Mesenchymal stem cell (in vitro differentiated cells and primary cell): ENCODE data around the gene RNF123.

Source experiments
- DNase-seq: peaks from one replicate; pipeline ENCODE4 v3.0.0-alpha.2; 2013
- H2AFZ ChIP-seq: one replicate; pipeline ENCODE4 v1.6.1; 2013; ENCODE audit warnings: low read depth, mild to moderate bottlenecking, control low read depth, inconsistent platforms, low read length, moderate library complexity
- H2AK5ac ChIP-seq: 2 replicates; pipeline ENCODE4 v1.6.1; 2013; ENCODE audit warnings: low read length, moderate library complexity, mild to moderate bottlenecking, inconsistent platforms; ENCODE audit not compliant: severe bottlenecking
- H2BK120ac ChIP-seq: one replicate; pipeline ENCODE4 v1.6.1; 2013; ENCODE audit warnings: low read depth, mild to moderate bottlenecking, inconsistent platforms, low read length, moderate library complexity
- H2BK12ac ChIP-seq, 2 experiments: one replicate each; pipeline ENCODE4 v1.6.1; 2013; ENCODE audit warnings: inconsistent platforms in 2 of 2, low read length in 2 of 2, mild to moderate bottlenecking in 2 of 2, moderate library complexity in 2 of 2, control low read depth in 1 of 2
- H2BK15ac ChIP-seq: one replicate; pipeline ENCODE4 v1.6.1; 2013; ENCODE audit warnings: mild to moderate bottlenecking, low read depth, inconsistent platforms; ENCODE audit not compliant: poor library complexity, severe bottlenecking
- H2BK5ac ChIP-seq: 2 replicates; pipeline ENCODE4 v1.6.1; 2013; ENCODE audit warnings: low read depth, mild to moderate bottlenecking, low read length, control low read depth, inconsistent platforms; ENCODE audit not compliant: poor library complexity, severe bottlenecking
- H3K14ac ChIP-seq, 2 experiments: one replicate each; pipeline ENCODE4 v1.6.1; 2013; ENCODE audit warnings: inconsistent platforms in 2 of 2, low read length in 2 of 2, control low read depth in 1 of 2, mild to moderate bottlenecking in 1 of 2, moderate library complexity in 1 of 2
- H3K18ac ChIP-seq, 2 experiments: one replicate each; pipeline ENCODE4 v1.6.1; 2013; ENCODE audit warnings: inconsistent platforms in 2 of 2, low read length in 2 of 2, control low read depth in 1 of 2, low read depth in 1 of 2, mild to moderate bottlenecking in 1 of 2
- H3K23ac ChIP-seq, 2 experiments: one replicate each; pipeline ENCODE4 v1.6.1; 2013; ENCODE audit warnings: inconsistent platforms in 2 of 2, low read length in 2 of 2, mild to moderate bottlenecking in 2 of 2, moderate library complexity in 2 of 2, control low read depth in 1 of 2
- H3K27ac ChIP-seq: 2 replicates; pipeline ENCODE4 v1.5.1; 2013; ENCODE audit warnings: mild to moderate bottlenecking, moderate library complexity, low read length, control low read depth, inconsistent platforms; ENCODE audit not compliant: poor library complexity, severe bottlenecking
- H3K27me3 ChIP-seq, 2 experiments: 2 replicates each; pipeline versions ENCODE4 v1.6.1 to v1.7.0; 2013; ENCODE audit warnings: low read length in 2 of 2, mild to moderate bottlenecking in 2 of 2, moderate library complexity in 2 of 2, control low read depth in 1 of 2, inconsistent platforms in 1 of 2; ENCODE audit not compliant: control insufficient read depth in 1 of 2, insufficient read depth in 1 of 2
- H3K36me3 ChIP-seq, 2 experiments: 2 replicates each; pipeline versions ENCODE4 v1.6.1 to v1.7.0; 2013; ENCODE audit warnings: low read length in 2 of 2, control low read depth in 1 of 2, inconsistent platforms in 1 of 2, low read depth in 1 of 2, mild to moderate bottlenecking in 1 of 2; ENCODE audit not compliant: insufficient read depth in 2 of 2, control insufficient read depth in 1 of 2
- H3K4ac ChIP-seq, 2 experiments: one replicate each; pipeline ENCODE4 v1.6.1; 2013; ENCODE audit warnings: inconsistent platforms in 2 of 2, low read length in 2 of 2, mild to moderate bottlenecking in 2 of 2, moderate library complexity in 2 of 2, control low read depth in 1 of 2, low read depth in 1 of 2
- H3K4me1 ChIP-seq: 2 replicates; pipeline ENCODE4 v1.6.1; 2013; ENCODE audit warnings: low read depth, low read length, control low read depth; ENCODE audit not compliant: control insufficient read depth, insufficient read depth
- H3K4me2 ChIP-seq: 2 replicates; pipeline ENCODE4 v1.6.1; 2013; ENCODE audit warnings: low read length, mild to moderate bottlenecking, inconsistent platforms; ENCODE audit not compliant: poor library complexity, severe bottlenecking
- H3K4me3 ChIP-seq, 2 experiments: 2 replicates each; pipeline versions ENCODE4 v1.5.1 to v1.7.0; 2013; ENCODE audit warnings: low read length in 2 of 2, mild to moderate bottlenecking in 2 of 2, control low read depth in 1 of 2, low read depth in 1 of 2; ENCODE audit not compliant: insufficient read depth in 1 of 2
- H3K79me1 ChIP-seq: replicated peaks from 2 replicates; pipeline ENCODE4 v1.6.1; 2013; ENCODE audit warnings: mild to moderate bottlenecking, control low read depth, low read length, inconsistent platforms; ENCODE audit not compliant: poor library complexity, severe bottlenecking
- H3K9ac ChIP-seq: 2 replicates; pipeline ENCODE4 v1.7.0; 2013; ENCODE audit warnings: mild to moderate bottlenecking, low read length, moderate library complexity
- H3K9me3 ChIP-seq: 2 replicates; pipeline ENCODE4 v1.7.0; 2013; ENCODE audit warnings: mild to moderate bottlenecking, low read length; ENCODE audit not compliant: control insufficient read depth
- H4K8ac ChIP-seq: one replicate; pipeline ENCODE4 v1.6.1; 2013; ENCODE audit warnings: inconsistent platforms, mild to moderate bottlenecking, low read length, moderate library complexity
- H4K91ac ChIP-seq: one replicate; pipeline ENCODE4 v1.6.1; 2013; ENCODE audit warnings: mild to moderate bottlenecking, low read length, inconsistent platforms
- WGBS: methylation state at CpG from one replicate; pipeline ENCODE4 v1.1.7; 2013; ENCODE audit warnings: mixed read lengths; 5-methylcytosine and 5-hydroxymethylcytosine counted together

Gene RNF123

GRCh38 chr3:49715611-49716121 lies 26.3 kb downstream of the RNF123 start:
- Histone ChIP-seq H3K9ac (no peak overlapping the region), H2BK5ac (no peak overlapping the region), H2AFZ (no peak overlapping the region), H2BK15ac (no peak overlapping the region), H3K36me3 (peaks cover 24 to 69% of the 10 kb centered on the region in 2 experiments), H3K4me2 (no peak overlapping the region), H3K4me1 (peaks cover 14% of the 10 kb centered on the region), H3K9me3 (no peaks in the 10 kb centered on the region), H3K18ac (no peak overlapping the region), H4K91ac (no peak overlapping the region), H2BK12ac (no peak overlapping the region), H3K4ac (no peak overlapping the region), H3K27me3 (no peaks in the 10 kb centered on the region), H2AK5ac (no peak overlapping the region), H2BK120ac (no peak overlapping the region), H3K4me3 (no peak overlapping the region), H4K8ac (no peak overlapping the region), H3K23ac (no peak overlapping the region), H3K79me1 (peaks cover 2% of the 10 kb centered on the region), H3K27ac (no peak overlapping the region), H3K14ac (no peak overlapping the region)
- 93% methylated on average over 13 of the region's 13 CpGs for WGBS
- DNase-seq = no peak

DNA sequence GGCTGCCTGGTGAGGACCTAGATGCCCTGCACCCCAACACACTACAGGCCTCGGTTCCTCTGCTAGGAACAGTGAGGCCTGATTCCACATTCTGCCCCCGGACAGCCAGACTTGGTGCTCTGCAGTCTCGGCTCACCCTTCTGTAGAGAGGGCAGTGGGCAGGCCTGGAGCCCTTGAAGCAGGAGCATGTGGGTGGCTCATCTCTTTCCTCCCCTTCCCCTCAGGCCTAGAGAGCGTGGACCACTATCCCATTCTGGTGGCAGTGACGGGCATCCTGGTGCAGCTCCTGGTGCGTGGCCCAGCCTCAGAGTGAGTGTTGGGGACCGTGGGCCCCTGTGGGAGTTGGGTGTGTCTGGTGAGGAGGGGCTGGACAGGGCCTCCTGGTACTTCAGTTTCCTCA lies 26.8 kb downstream of the RNF123 start:
- Histone ChIP-seq H3K4me1 (peaks cover 14% of the 10 kb centered on the region), H2BK120ac (no peak overlapping the region), H2BK5ac (no peak overlapping the region), H3K27ac (no peak overlapping the region), H2BK15ac (no peak overlapping the region), H3K9me3 (no peaks in the 10 kb centered on the region), H3K4me2 (no peak overlapping the region), H3K4me3 (no peak overlapping the region), H3K14ac (no peak overlapping the region), H2AFZ (no peak overlapping the region), H2BK12ac (no peak overlapping the region), H3K9ac (no peak overlapping the region), H3K27me3 (no peaks in the 10 kb centered on the region), H2AK5ac (no peak overlapping the region), H3K18ac (no peak overlapping the region), H4K91ac (no peak overlapping the region), H4K8ac (no peak overlapping the region), H3K36me3 (peaks cover 28 to 73% of the 10 kb centered on the region in 2 experiments), H3K23ac (no peak overlapping the region), H3K79me1 (peaks cover 5% of the 10 kb centered on the region), H3K4ac (no peak overlapping the region)
- WGBS = over 99% methylated on average over 6 of the region's 7 CpGs
- no peak for DNase-seq

DNA sequence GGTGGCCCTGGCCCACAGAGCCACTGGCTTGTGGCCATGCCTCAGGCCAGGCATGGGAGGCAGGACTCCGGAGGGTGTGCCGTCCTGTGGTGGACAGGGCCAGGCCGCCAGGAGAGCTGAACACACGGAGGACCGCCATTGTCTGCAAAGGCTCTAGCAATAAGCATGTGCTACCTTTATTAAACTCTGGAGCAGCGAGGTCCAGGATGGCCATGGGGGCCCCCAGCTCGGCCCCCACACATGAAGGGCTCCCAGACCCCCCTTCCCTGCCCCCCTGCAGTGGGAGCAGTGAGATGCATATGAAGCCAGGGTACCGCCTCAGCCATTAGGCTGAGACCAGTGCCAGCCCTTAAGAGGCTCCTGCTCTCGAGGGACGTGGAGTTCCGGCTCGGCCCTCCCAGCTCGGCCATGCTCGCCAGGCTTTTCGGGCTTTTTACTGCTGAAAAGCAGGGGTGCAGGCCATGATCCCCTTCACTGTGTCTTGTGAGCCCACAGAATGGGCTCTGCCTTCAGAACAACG lies 27.4 kb downstream of the RNF123 start:
- H3K4me3 ChIP-seq = no peak overlapping the region
- peak overlapping the region; percentile 8 for H3K9ac ChIP-seq
- H4K8ac ChIP-seq = no peak overlapping the region
- H2AFZ ChIP-seq = no peak overlapping the region
- WGBS = 96% methylated on average over 15 of the region's 16 CpGs
- no peaks in the 10 kb centered on the region for H3K9me3 ChIP-seq
- H3K4me1 ChIP-seq = peaks cover 16% of the 10 kb centered on the region
- no peak overlapping the region for H2BK15ac ChIP-seq
- no peak overlapping the region for H2BK5ac ChIP-seq
- no peaks in the 10 kb centered on the region for H3K27me3 ChIP-seq
- no peak overlapping the region for H3K23ac ChIP-seq
- no peak overlapping the region for H3K27ac ChIP-seq
- H3K14ac ChIP-seq = no peak overlapping the region
- peaks cover 5% of the 10 kb centered on the region for H3K79me1 ChIP-seq
- H4K91ac ChIP-seq = no peak overlapping the region
- no peak overlapping the region for H3K4ac ChIP-seq
- no peak for DNase-seq
- H2BK12ac ChIP-seq = no peak overlapping the region
- H3K18ac ChIP-seq = no peak overlapping the region
- no peak overlapping the region for H2BK120ac ChIP-seq
- no peak overlapping the region for H2AK5ac ChIP-seq
- no peak overlapping the region for H3K4me2 ChIP-seq
- peaks cover 30 to 75% of the 10 kb centered on the region in 2 experiments for H3K36me3 ChIP-seq

GRCh38 chr3:49717211-49717958 lies 28.0 kb downstream of the RNF123 start:
- Histone ChIP-seq H3K4me2 (no peak overlapping the region), H3K9me3 (no peaks in the 10 kb centered on the region), H3K14ac (no peak overlapping the region), H3K18ac (no peak overlapping the region), H3K27ac (no peak overlapping the region), H3K4ac (no peak overlapping the region), H3K4me1 (peaks cover 22% of the 10 kb centered on the region), H3K23ac (no peak overlapping the region), H2BK12ac (no peak overlapping the region), H4K8ac (no peak overlapping the region), H3K79me1 (peaks cover 11% of the 10 kb centered on the region), H3K36me3 (peaks cover 35 to 78% of the 10 kb centered on the region in 2 experiments), H2BK5ac (no peak overlapping the region), H2BK120ac (no peak overlapping the region), H3K4me3 (no peak overlapping the region), H2BK15ac (no peak overlapping the region), H2AFZ (no peak overlapping the region), H2AK5ac (no peak overlapping the region), H3K27me3 (no peaks in the 10 kb centered on the region), H3K9ac (peak overlapping the region; percentile 8), H4K91ac (no peak overlapping the region)
- 92% methylated on average over 14 of the region's 14 CpGs for WGBS
- no peak for DNase-seq
